GM19324 (cell line): ENCODE data around the gene UQCRC2.
"Not testable (repeated sequence)": the region's sequence is repeated elsewhere in the genome, so short reads cannot be mapped to it uniquely, and the experiment has no call there.

Experiments used
- ATAC-seq: cut with Tn5 transposase; IDR thresholded peaks from one replicate; pipeline ENCODE4 v1.9.1; 2021; ENCODE audit warnings: mild to moderate bottlenecking, moderate library complexity; ENCODE audit not compliant: unreplicated experiment, low FRiP score

The UQCRC2 gene

GRCh38 chr16:21980032-21980431 lies 26.9 kb downstream of the UQCRC2 start:
- no peak for ATAC-seq

GRCh38 chr16:21982108-21982507 lies 28.9 kb downstream of the UQCRC2 start:
- ATAC-seq: no peak

GRCh38 chr16:21984062-21984461 lies 30.9 kb downstream of the UQCRC2 start:
- no peak for ATAC-seq

GRCh38 chr16:21985524-21985923 lies 32.4 kb downstream of the UQCRC2 start:
- ATAC-seq: no peak

- no peak for ATAC-seq
Measured at GRCh38 chr16:21986692-21987246, 33.6 kb downstream of the UQCRC2 start.

GRCh38 chr16:21987498-21987897 lies 34.3 kb downstream of the UQCRC2 start:
- no peak for ATAC-seq

GRCh38 chr16:21989133-21989532 lies 36.0 kb downstream of the UQCRC2 start:
- ATAC-seq: no peak

- ATAC-seq: no peak
Measured at GRCh38 chr16:21989751-21990150, 36.6 kb downstream of the UQCRC2 start.

GRCh38 chr16:21990381-21990944 lies 37.3 kb downstream of the UQCRC2 start:
- ATAC-seq: no peak

- no peak for ATAC-seq
Measured at GRCh38 chr16:21991621-21992020, 38.5 kb downstream of the UQCRC2 start.

- no peak for ATAC-seq
Measured at GRCh38 chr16:21994856-21995465, 41.8 kb downstream of the UQCRC2 start.

GRCh38 chr16:21996923-21997696 lies 43.9 kb downstream of the UQCRC2 start:
- ATAC-seq: no peak

- ATAC-seq: no peak
Measured at GRCh38 chr16:21997697-21998480, 44.7 kb downstream of the UQCRC2 start.

GRCh38 chr16:22001591-22001990 lies 48.4 kb downstream of the UQCRC2 start:
- no peak for ATAC-seq

- ATAC-seq: not testable (repeated sequence)
Measured at GRCh38 chr16:22002047-22002446, 48.9 kb downstream of the UQCRC2 start.

GRCh38 chr16:22003195-22003594 lies 50.0 kb downstream of the UQCRC2 start:
- no peak for ATAC-seq

- ATAC-seq: no peak
Measured at GRCh38 chr16:22004341-22004740, 51.2 kb downstream of the UQCRC2 start.

- ATAC-seq: no peak
Measured at GRCh38 chr16:22005746-22006145, 52.6 kb downstream of the UQCRC2 start.

- ATAC-seq: no peak
Measured at GRCh38 chr16:22006636-22007035, 53.5 kb downstream of the UQCRC2 start.

- ATAC-seq: no peak
Measured at GRCh38 chr16:22007159-22007508, 54.0 kb downstream of the UQCRC2 start.
